C4-2B (cell line): ENCODE measurements around the gene FUCA2.

ENCODE experiments used
- H3K27ac ChIP-seq: fragments of 450-650 bp; 2 replicates; pipeline ENCODE4 v1.5.1; 2017
- ZFX ChIP-seq: fragments of 450-650 bp; IDR thresholded peaks from 2 replicates; pipeline ENCODE4 v1.6.1; 2017
- TF ChIP-seq, protein P1 (sequence below): fragments of 450-650 bp; conservative IDR thresholded peaks from 2 replicates; pipeline ENCODE4 v1.5.1; 2017; ENCODE audit warnings: mild to moderate bottlenecking

The FUCA2 gene

DNA sequence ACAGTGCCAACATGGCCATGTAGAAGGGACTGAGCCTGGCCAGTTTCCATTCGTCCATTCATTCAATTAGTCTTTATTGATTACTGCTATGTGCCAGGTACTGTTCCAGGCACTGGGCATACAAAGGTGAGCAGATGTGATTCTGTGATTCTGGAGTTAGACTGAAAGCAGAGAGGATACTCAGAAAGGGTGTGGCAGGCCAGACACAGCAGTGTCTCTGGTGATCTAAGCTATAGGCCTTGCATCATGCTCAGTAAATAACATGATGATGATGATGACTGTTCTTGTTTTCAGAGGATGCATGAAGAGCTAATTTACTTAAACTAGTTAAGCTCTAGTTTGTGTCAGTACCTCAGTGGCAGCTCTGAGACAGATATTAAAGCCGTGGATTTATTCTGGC, 31.4 kb upstream of the FUCA2 start:
- H3K27ac ChIP-seq = no peak overlapping the region
- TF ChIP-seq ZFX = no peak
- TF ChIP-seq, protein P1, sequence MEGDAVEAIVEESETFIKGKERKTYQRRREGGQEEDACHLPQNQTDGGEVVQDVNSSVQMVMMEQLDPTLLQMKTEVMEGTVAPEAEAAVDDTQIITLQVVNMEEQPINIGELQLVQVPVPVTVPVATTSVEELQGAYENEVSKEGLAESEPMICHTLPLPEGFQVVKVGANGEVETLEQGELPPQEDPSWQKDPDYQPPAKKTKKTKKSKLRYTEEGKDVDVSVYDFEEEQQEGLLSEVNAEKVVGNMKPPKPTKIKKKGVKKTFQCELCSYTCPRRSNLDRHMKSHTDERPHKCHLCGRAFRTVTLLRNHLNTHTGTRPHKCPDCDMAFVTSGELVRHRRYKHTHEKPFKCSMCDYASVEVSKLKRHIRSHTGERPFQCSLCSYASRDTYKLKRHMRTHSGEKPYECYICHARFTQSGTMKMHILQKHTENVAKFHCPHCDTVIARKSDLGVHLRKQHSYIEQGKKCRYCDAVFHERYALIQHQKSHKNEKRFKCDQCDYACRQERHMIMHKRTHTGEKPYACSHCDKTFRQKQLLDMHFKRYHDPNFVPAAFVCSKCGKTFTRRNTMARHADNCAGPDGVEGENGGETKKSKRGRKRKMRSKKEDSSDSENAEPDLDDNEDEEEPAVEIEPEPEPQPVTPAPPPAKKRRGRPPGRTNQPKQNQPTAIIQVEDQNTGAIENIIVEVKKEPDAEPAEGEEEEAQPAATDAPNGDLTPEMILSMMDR = no peak

DNA sequence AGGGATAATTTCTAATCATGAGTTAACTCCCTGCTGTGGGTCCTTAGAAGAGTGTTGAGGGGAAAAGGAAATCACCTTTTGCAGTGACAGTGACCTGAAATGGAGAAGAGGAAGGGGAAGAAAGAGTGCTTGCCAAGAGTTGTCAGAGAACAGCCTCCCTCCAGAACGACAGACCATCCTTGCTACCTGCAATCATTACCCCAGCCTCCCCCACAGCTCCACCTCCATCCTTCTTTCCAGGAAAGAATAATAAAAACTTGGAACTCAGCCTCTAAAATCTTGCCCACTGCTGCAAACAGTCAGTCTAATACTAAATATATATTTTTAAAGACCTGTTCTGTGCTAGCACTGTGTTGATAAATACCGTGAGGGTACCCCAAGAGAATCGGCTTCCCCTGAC, 28.7 kb upstream of the FUCA2 start:
- H3K27ac ChIP-seq = no peak overlapping the region
- TF ChIP-seq ZFX = no peak
- TF ChIP-seq, protein P1 = no peak

DNA sequence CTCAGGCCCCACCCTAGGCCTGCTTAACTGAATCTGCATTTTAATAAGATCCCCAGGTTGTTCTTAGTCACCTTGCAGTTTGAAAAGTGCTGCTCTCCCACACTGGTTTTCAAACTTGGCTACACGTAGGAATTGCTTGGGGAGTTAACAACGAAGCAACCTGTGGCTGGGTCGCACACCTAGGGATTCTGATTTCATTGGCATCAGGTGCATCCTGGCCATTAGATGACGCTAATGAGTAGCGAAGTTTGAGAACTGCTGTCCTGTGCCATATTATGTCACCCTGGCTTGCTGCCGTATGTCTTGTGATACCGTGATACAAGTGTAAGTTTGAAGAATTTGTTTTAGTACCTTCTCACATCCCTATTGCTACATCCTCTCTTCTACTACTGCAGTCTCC, 28.2 kb upstream of the FUCA2 start:
- TF ChIP-seq ZFX = no peak
- TF ChIP-seq, protein P1 = no peak
- H3K27ac ChIP-seq = no peak overlapping the region

DNA sequence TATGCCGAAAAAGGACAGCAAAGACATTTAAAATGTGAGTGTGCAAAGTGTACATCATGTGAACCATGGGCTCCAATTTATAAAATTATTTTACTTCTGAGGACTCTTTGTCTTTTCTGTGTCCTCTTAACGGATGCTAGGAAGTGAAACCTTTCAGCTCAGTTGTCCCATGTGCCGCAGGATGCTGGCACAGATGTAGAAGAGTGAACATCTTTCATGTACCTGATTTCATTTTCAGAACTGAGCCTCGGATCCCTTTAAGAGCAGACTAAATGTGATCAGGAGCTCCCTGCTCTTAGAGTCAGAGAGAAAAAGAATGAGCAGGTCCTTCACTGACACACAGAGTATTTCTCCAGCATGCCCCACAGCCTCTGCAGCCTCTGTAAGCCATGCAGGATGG, 27.6 kb upstream of the FUCA2 start:
- TF ChIP-seq ZFX = no peak
- TF ChIP-seq, protein P1 = no peak
- no peak overlapping the region for H3K27ac ChIP-seq

DNA sequence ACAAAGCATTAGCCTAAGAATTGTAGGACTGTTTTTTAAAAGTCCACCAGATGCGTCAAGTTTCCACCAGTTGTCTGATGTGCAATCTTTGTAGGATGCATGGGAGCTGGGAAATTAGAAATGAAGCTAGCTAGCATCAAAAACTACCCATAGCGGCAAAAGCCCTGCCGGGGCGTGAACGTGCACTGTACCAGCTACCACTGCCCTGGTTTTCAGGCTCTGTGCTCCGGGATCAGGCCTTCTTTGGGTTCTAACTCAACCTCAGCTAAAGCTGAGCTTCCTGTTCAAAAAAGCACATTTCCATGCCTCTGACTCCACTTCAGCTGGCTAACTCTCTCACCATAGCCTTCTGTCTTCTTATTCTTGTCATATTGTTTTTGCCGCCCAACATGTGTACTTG, 26.9 kb upstream of the FUCA2 start:
- no peak for TF ChIP-seq ZFX
- TF ChIP-seq, protein P1 = no peak
- H3K27ac ChIP-seq = no peak overlapping the region; the same call in 1 of the 2 replicates

DNA sequence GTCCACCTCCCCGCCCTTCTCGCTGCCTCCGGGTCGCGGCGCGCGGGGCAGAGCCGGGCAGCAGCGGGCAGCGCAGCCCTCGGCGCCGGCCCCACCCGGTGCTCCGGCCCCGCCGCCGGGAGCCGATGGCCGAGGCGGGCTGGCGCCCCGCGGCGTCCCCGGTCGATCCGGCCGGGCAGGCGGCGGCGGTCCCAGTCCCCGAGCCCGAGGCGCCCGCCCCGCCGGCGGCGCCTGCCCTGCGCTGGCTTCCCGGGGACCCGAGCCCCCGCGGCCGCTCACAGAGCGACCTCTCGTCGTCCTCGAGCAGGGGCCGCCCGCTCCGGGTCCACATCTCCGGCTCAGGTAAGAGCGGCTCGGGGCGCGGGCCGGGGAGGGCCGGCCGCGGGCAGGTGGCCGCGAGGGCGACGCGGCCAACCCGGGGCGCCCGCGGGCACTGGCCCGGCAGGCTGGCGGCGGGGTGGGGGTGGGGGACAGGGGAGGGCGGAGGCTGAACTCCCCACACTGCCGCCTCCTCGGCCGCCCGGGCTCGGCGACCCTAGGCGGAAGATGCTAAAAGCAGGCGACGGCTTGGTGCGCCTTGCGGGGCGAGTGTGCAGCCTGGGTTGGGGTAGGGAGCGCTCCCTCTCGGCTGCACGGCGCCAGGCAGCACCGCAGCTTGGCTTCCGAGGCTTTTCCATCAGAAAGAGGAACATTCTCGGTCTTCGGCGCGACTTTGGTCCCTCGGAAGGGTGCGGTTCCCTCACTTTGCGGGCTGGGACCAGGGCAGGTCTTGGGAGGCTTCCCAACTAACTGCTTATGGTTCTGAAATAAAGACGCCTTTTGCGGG, 25.6 kb upstream of the FUCA2 start:
- TF ChIP-seq, protein P1 = peak; percentile 58
- TF ChIP-seq ZFX = peak; percentile 57
- peak overlapping the region; percentile 83 for H3K27ac ChIP-seq

DNA sequence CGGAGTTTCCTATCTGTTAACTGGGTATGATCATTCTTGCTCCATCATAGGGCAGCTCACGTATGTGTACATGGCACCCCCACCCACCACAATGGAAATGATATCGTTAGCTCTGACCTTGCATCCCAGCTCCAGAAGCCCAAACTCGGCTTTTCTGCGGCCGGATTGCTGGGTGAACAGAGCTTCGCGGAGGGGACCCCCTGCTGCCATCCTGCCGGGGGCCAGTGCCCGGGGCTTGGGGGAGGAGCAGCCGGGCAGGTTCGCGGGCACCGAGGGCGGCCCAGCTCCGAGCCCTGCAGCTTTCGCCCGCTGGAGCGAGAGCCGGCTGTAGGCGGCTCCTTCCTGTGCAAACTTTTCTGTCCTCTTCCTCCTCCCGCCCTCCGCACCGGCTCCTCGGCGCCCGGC, 24.9 kb upstream of the FUCA2 start:
- TF ChIP-seq ZFX = no peak
- TF ChIP-seq, protein P1 = no peak
- peak overlapping the region; percentile 83 for H3K27ac ChIP-seq
